HG02610 (cell line): Measurements from ENCODE around the gene EHMT1.
"Not testable (repeated sequence)": the region's sequence is repeated elsewhere in the genome, so short reads cannot be mapped to it uniquely, and the experiment has no call there.

ENCODE experiments used
- ATAC-seq: cut with Tn5 transposase; IDR thresholded peaks from one replicate; pipeline ENCODE4 v1.9.1; 2021; ENCODE audit warnings: mild to moderate bottlenecking, moderate library complexity; ENCODE audit not compliant: unreplicated experiment

The EHMT1 gene

DNA sequence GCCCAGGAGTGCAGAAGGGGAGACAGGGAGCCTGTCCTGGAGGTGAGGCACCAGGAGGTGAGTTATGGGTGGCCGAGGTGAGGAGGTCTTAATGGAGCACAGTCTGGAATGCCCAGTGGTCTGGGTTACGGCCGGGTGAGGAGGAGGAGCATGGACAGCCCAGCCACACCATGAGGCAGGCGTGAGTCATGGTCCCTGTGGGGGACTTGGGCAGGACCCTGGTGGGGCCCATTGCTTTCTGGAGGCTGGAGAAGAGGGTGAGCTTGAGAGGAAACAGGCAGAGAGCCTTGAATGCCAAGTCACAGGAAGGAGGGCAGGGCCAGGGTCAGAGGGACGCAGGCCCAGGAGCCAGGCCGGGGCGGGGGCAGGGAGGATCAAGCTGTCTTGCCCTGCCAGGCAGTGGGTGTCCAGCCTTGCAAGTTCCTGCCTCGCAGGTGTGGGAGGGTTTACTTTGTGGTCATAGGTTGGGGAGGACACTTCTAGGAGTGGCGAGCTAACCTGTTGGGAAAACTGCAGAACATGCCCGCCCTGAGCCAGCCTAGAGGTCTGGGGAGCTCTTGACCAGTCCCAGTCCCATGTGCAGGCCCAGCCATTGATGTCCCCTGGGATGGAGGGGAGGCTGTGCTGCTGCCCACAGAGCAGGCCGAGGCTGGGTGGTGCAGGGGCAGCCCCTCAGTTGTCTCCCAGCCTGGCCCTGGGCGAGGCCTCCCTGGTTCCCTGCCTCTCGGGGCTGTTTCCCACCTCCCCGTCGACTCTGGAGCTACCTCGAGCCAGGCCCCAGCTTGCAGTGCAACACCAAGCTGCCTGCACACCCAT lies 261.6 kb downstream of the EHMT1 start:
- ATAC-seq, result no peak

DNA sequence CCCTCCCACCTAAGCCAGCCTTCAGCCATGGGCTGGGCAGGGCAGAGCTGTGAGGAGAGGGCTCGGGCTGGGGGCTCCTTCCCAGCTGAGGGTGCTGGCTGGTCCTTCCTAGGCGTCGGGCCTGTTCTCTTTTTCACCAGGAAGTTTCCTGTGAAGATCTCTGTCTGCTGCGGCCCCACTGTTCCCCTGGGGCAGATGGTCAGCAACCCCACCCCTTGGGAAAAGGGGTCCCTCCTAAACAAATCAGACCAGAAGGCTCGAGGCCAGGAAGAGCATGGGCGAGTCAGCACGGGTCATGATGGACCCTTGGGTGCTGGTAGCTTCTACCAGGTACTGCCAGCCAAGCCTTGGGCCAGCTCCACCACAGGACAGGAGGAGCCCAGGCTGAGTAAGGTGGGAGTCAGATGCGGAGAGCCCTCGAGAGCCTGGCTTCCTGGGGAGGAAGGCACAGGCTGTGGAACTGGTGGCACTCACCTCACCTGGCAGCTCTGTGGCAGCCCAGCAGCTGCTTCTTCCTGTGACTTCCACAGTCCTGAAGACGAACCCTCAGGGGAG lies 262.2 kb downstream of the EHMT1 start:
- no peak for ATAC-seq

DNA sequence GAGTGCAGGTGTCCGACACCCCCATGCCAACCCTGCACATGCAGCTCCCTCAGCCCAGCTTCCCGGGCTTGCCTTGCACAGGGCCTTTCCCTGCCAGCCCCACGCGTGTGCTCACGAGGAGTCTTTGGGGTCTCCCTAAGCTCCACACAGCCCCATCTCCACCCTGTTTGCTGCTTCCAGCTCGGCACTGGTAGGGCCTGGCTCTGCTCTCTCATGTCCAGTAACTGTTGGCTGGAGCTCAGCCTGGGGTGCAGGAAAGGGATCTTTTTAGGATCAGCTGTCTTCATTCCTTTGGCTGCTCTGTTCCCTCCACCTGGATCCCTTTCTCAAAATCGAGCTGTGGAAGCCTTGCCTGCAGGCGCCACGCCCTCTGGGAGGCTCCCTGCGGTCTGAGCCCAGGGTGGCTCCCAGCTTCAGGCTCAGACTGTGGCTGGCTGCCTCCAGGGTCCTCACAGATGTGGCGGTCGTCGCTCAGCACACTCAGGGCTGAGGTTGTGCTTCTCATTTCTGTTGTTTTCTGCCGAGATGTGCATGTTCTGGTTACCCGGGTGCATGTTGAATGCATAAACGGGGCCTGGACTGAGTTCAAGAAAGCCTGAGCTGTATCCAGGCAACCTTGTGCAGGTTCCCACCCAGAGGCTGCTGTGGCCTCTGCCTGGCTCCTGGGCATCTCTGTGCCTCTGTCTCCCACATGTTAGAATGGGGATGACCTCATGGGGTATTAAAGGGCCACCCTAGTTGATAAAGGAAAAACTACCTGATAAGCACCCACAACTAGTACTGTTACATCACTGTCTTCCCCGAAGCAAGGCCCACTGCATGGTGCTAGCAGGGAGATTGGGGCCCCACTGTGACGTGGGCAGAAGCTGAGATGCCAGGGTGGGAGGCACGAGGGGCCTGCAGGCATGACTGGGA lies 263.0 kb downstream of the EHMT1 start:
- no peak for ATAC-seq

DNA sequence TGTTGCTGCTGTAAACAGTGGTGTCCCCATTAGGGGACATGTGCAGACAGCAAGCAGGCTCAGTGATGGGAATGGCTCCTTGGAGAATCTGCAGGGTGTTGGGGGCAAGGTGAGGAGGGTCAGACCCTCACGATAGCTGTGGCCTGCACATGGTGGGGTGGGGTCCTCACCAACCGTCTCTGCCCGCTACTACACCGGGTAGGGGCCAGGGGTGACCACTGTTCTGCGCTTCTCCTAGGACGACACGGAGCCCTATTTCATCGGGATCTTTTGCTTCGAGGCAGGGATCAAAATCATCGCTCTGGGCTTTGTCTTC lies 263.7 kb downstream of the EHMT1 start:
- ATAC-seq, result no peak

DNA sequence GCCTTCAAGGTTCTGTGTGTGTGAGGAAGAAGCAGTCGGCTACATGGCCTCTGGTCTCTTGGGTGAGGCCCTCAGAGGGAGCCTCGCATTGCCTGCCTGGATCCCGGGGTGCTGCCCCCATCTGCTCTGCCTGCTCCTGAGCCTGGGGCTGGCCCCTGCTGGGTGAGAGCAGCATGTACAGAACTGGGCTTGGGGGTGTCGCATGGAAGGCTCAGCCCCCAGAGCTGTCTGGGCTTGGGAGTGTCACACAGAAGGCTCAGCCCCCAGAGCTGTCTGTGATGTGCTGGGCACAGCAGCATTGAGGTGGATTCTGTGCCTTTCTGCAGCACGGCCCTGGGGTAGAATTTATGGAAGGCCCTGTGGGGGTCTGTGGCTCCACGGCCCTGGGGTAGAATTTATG lies 265.2 kb downstream of the EHMT1 start:
- not testable (repeated sequence) for ATAC-seq

DNA sequence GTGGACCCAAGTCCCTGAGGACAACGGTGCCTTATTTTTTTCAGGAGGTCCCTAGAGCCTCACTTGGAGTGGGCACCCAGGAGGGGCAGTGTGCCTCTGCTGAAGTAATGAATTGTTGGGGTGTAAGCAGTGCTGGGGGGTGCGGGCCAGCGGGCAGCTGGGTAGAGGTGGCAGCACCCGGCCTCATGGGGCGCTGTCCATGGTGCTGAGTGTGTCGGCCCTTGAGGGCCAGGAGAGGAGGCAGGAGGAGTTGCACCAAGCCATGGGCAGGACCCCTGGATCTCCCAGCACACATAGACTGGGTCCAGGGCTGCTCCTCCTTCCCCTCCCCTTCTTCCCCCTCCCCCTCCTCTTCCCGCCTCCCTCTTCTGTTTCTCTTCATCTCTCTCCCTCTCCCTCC lies 265.7 kb downstream of the EHMT1 start:
- ATAC-seq, result not testable (repeated sequence)

DNA sequence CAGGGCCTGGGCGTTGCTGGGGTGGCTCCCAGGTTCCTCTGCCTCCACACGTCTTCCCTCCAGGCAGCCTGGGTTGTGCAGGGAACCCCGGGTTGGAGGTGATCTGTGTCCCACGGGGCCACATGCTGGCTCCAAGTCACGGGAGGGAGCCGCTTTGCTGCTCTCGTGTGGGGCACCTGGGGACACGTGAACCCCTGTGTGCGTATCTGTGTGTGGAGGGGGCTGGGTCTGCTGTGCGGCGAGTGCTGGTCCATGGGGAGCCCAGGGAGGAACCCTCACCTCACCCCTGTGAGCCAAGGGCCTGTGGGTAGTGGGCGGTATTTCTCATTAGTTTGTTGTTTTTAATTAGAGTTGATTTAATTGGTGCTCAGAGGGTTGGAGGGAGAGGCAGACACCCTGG lies 266.3 kb downstream of the EHMT1 start:
- not testable (repeated sequence) for ATAC-seq
